Mesothelial cell of epicardium (in vitro differentiated cells): ENCODE measurements around the gene ANGPTL4. TPM values are rescaled to one million over a fixed set of nuclear protein-coding genes. Genes with fewer than 3 reads are reported as not detected.
"Not testable (repeated sequence)": the region's sequence is repeated elsewhere in the genome, so short reads cannot be mapped to it uniquely, and the experiment has no call there.

ENCODE experiments used
- DNase-seq, 2 experiments: peaks; one replicate each; pipeline ENCODE4 v3.0.0; 2021; ENCODE audit warnings: low spot score in 2 of 2; ENCODE audit not compliant: unreplicated experiment in 2 of 2
- H3K27ac Mint-ChIP-seq: 2 replicates; pipeline ENCODE4 v1.8.0; 2021; ENCODE audit warnings: mixed read lengths
- H3K27me3 Mint-ChIP-seq: 2 replicates; pipeline ENCODE4 v1.8.0; 2021; ENCODE audit warnings: low read depth, mixed read lengths
- H3K36me3 Mint-ChIP-seq: 2 replicates; pipeline ENCODE4 v1.8.0; 2021; ENCODE audit warnings: mixed read lengths
- H3K4me1 Mint-ChIP-seq: 2 replicates; pipeline ENCODE4 v1.8.0; 2021; ENCODE audit warnings: mixed read lengths
- H3K4me3 Mint-ChIP-seq: 2 replicates; pipeline ENCODE4 v1.8.0; 2021; ENCODE audit warnings: mild to moderate bottlenecking, moderate library complexity, mixed read lengths
- H3K9me3 Mint-ChIP-seq: 2 replicates; pipeline ENCODE4 v1.8.0; 2021; ENCODE audit warnings: mixed read lengths
- CTCF ChIP-seq: fragments of 200-600 bp; sonication (generic); IDR thresholded peaks from one replicate; pipeline ENCODE4 v1.5.0; 2021; ENCODE audit warnings: antibody characterized with exemption; ENCODE audit not compliant: unreplicated experiment
- total RNA-seq: library from RNA; stranded (reverse); gene quantifications from 3 replicates; pipeline ENCODE4 v1.2.1, GENCODE V29; 2021

Gene ANGPTL4
- 2.0 to 3.7 TPM (median 3.5 TPM) in 3 replicates for total RNA-seq

GRCh38 chr19:8363803-8364771 is at the start of gene ANGPTL4:
Gene ANGPTL4 (plus strand): TSS chr19:8364155. CDS start chr19:8364322, 167 bp downstream.
- Mint-ChIP-seq H3K27me3 (peaks cover 51% of the 10 kb centered on the region), H3K9me3 (no peaks in the 10 kb centered on the region), H3K4me3 (peak within 1 kb of the TSS; percentile 72), H3K36me3 (peaks cover 2% of the 10 kb centered on the region), H3K27ac (peak within 1 kb of the TSS; percentile 83), H3K4me1 (peaks cover 34% of the 10 kb centered on the region)
- peak; percentile 31 to 60 for DNase-seq
- TF ChIP-seq CTCF: no peak

GRCh38 chr19:8314981-8315640 is 48.8 kb upstream of the ANGPTL4 start:
- DNase-seq, H3K4me1 Mint-ChIP-seq, H3K4me3 Mint-ChIP-seq: not testable (repeated sequence)

GRCh38 chr19:8316351-8317125 is 47.4 kb upstream of the ANGPTL4 start:
- Mint-ChIP-seq H3K4me3 (no peak overlapping the region), H3K9me3 (no peaks in the 10 kb centered on the region), H3K27ac (no peak overlapping the region), H3K4me1 (peaks cover 8% of the 10 kb centered on the region), H3K27me3 (no peaks in the 10 kb centered on the region), H3K36me3 (peaks cover 5% of the 10 kb centered on the region)
- TF ChIP-seq CTCF: no peak
- no peak for DNase-seq

More at GRCh38 chr19:8314981-8315640, 48.8 kb upstream of the ANGPTL4 start:
- H3K36me3 Mint-ChIP-seq: peaks cover 10% of the 10 kb centered on the region
- not testable (repeated sequence) for H3K27ac Mint-ChIP-seq, H3K27me3 Mint-ChIP-seq, H3K9me3 Mint-ChIP-seq

- H3K4me3 Mint-ChIP-seq: peak overlapping the region; percentile 41
- H3K9me3 Mint-ChIP-seq, DNase-seq, H3K36me3 Mint-ChIP-seq, H3K27me3 Mint-ChIP-seq: not testable (repeated sequence)
- peak overlapping the region; percentile 59 for H3K27ac Mint-ChIP-seq
- H3K4me1 Mint-ChIP-seq: peaks cover 27% of the 10 kb centered on the region
These were observed 45.1 kb upstream of the ANGPTL4 start for GRCh38 chr19:8318835-8319234.

- H3K9me3 Mint-ChIP-seq: no peaks in the 10 kb centered on the region
- H3K27me3 Mint-ChIP-seq: no peaks in the 10 kb centered on the region
- no peak for TF ChIP-seq CTCF
- no peak for DNase-seq
- peaks cover 5% of the 10 kb centered on the region for H3K36me3 Mint-ChIP-seq
- peak overlapping the region; percentile 95 for H3K4me3 Mint-ChIP-seq
- H3K27ac Mint-ChIP-seq: peak overlapping the region; percentile 98
- peaks cover 27% of the 10 kb centered on the region for H3K4me1 Mint-ChIP-seq
These were observed 44.0 kb upstream of the ANGPTL4 start for GRCh38 chr19:8319807-8320520.

GRCh38 chr19:8320564-8321066 is 43.3 kb upstream of the ANGPTL4 start:
- Mint-ChIP-seq H3K9me3 (no peaks in the 10 kb centered on the region), H3K4me3 (peak overlapping the region; percentile 95), H3K36me3 (peaks cover 1% of the 10 kb centered on the region), H3K27ac (peak overlapping the region; percentile 98), H3K27me3 (no peaks in the 10 kb centered on the region), H3K4me1 (peaks cover 27% of the 10 kb centered on the region)
- no peak for DNase-seq
- TF ChIP-seq CTCF: no peak
